C4-2B (cell line): Measurements from ENCODE around the gene SNED1.

ENCODE experiments used
- ZFX ChIP-seq: fragments of 450-650 bp; IDR thresholded peaks from 2 replicates; pipeline ENCODE4 v1.6.1; 2017
- TF ChIP-seq, protein P1 (sequence below): fragments of 450-650 bp; conservative IDR thresholded peaks from 2 replicates; pipeline ENCODE4 v1.5.1; 2017; ENCODE audit warnings: mild to moderate bottlenecking

DNA sequence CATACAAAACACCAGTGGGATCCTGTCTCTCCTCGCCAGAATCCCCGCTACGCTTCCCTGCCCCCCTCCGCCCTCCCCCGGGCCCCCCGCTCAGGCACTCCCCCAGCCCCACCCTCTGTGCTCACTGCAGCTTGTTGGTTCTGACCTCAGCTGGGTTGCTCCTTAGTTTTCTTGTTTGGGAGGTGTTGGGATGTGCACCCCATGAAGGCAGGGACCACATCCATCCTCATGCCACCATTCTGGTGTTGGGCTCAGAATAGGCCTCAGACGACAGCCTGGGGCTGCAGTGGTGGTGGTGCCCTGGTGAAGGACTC lies 4.6 kb downstream of the SNED1 start:
- TF ChIP-seq, protein P1, sequence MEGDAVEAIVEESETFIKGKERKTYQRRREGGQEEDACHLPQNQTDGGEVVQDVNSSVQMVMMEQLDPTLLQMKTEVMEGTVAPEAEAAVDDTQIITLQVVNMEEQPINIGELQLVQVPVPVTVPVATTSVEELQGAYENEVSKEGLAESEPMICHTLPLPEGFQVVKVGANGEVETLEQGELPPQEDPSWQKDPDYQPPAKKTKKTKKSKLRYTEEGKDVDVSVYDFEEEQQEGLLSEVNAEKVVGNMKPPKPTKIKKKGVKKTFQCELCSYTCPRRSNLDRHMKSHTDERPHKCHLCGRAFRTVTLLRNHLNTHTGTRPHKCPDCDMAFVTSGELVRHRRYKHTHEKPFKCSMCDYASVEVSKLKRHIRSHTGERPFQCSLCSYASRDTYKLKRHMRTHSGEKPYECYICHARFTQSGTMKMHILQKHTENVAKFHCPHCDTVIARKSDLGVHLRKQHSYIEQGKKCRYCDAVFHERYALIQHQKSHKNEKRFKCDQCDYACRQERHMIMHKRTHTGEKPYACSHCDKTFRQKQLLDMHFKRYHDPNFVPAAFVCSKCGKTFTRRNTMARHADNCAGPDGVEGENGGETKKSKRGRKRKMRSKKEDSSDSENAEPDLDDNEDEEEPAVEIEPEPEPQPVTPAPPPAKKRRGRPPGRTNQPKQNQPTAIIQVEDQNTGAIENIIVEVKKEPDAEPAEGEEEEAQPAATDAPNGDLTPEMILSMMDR = no peak
- no peak for TF ChIP-seq ZFX
